Activated T-cell treated with anti-CD3 and anti-CD28 coated beads, Interleukin-2, amount 50 U/mL, for 72 hours (primary cell): ENCODE results near the gene CGB2. TPM values are rescaled to one million over a fixed set of nuclear protein-coding genes. Genes with fewer than 3 reads are reported as not detected.
"Not testable (repeated sequence)": the region's sequence is repeated elsewhere in the genome, so short reads cannot be mapped to it uniquely, and the experiment has no call there.

Experiments
- ATAC-seq, 2 donors: fragments of 150-1000 bp; cut with Tn5 transposase; replicated peaks in 1 of 2; 2 replicates each; pipeline ENCODE4 v1.10.0; 2021; ENCODE audit warnings: moderate library complexity in 2 of 2, mild to moderate bottlenecking in 1 of 2
- DNase-seq, 2 donors: peaks; one replicate each; pipeline ENCODE4 v3.0.0; 2021 to 2022; ENCODE audit warnings: mixed read lengths in 1 of 2
- H3K27ac Mint-ChIP-seq: one replicate; pipeline ENCODE4 v1.8.0; 2022; ENCODE audit warnings: mild to moderate bottlenecking, moderate library complexity, mixed read lengths
- H3K27me3 Mint-ChIP-seq: one replicate; pipeline ENCODE4 v1.8.0; 2022; ENCODE audit warnings: low read depth, mixed read lengths
- H3K36me3 Mint-ChIP-seq, 2 donors: one replicate each; pipeline ENCODE4 v1.8.0; 2022; ENCODE audit warnings: mixed read lengths in 2 of 2, mild to moderate bottlenecking in 1 of 2; ENCODE audit not compliant: insufficient read depth in 2 of 2
- H3K4me1 Mint-ChIP-seq: one replicate; pipeline ENCODE4 v1.8.0; 2022; ENCODE audit warnings: low read depth, mixed read lengths
- H3K4me3 Mint-ChIP-seq, 2 donors: one replicate each; pipeline ENCODE4 v1.8.0; 2022; ENCODE audit warnings: mild to moderate bottlenecking in 2 of 2, mixed read lengths in 2 of 2, moderate library complexity in 2 of 2
- H3K9me3 Mint-ChIP-seq, 2 donors: one replicate each; pipeline ENCODE4 v1.8.0; 2022; ENCODE audit warnings: mixed read lengths in 2 of 2
- total RNA-seq, 2 donors: library from RNA; stranded (reverse); gene quantifications; one replicate each; pipeline ENCODE4 v1.2.3, GENCODE V29; 2022

Gene CGB2
- total RNA-seq, 2 donors from 2014 or later = 1.4 TPM; not detected in 1

- peaks cover 82% of the 10 kb centered on the region for H3K27me3 Mint-ChIP-seq
- ATAC-seq (no peak), DNase-seq (no peak)
- H3K36me3 Mint-ChIP-seq = peaks cover 2 to 5% of the 10 kb centered on the region in 2 donors
- peaks cover 0 to 4% of the 10 kb centered on the region in 2 donors for H3K9me3 Mint-ChIP-seq
- peaks cover 10% of the 10 kb centered on the region for H3K4me1 Mint-ChIP-seq
- H3K4me3 Mint-ChIP-seq = peak overlapping the region in 1 of 2 donors; percentile 44
- no peak overlapping the region for H3K27ac Mint-ChIP-seq
These were observed 38.7 kb downstream of the CGB2 start for GRCh38 chr19:49070416-49070815.

- H3K27me3 Mint-ChIP-seq = peaks cover 73% of the 10 kb centered on the region
- peaks cover 10% of the 10 kb centered on the region for H3K4me1 Mint-ChIP-seq
- H3K9me3 Mint-ChIP-seq = peaks cover 0 to 4% of the 10 kb centered on the region in 2 donors
- no peak overlapping the region for H3K27ac Mint-ChIP-seq
- peaks cover 2 to 5% of the 10 kb centered on the region in 2 donors for H3K36me3 Mint-ChIP-seq
- peak overlapping the region in 1 of 2 donors; percentile 61 for H3K4me3 Mint-ChIP-seq
- ATAC-seq (peak in 1 of 2 donors; percentile 52), DNase-seq (peak in 1 of 2 donors; percentile 42)
These were observed 40.3 kb downstream of the CGB2 start for GRCh38 chr19:49071860-49072547.

GRCh38 chr19:49073514-49074378 lies 42.1 kb downstream of the CGB2 start:
- Mint-ChIP-seq H3K27me3 (peaks cover 55% of the 10 kb centered on the region), H3K4me1 (peaks cover 10% of the 10 kb centered on the region), H3K4me3 (peak overlapping the region; percentile 70 to 74), H3K27ac (no peak overlapping the region), H3K9me3 (peaks cover 0 to 4% of the 10 kb centered on the region in 2 donors), H3K36me3 (peaks cover 2 to 5% of the 10 kb centered on the region in 2 donors)
- DNase-seq (peak in 1 of 2 donors; percentile 28), ATAC-seq (no peak)

- H3K27me3 Mint-ChIP-seq = peaks cover 44% of the 10 kb centered on the region
- H3K27ac Mint-ChIP-seq, H3K36me3 Mint-ChIP-seq, ATAC-seq, H3K4me3 Mint-ChIP-seq, H3K9me3 Mint-ChIP-seq, H3K4me1 Mint-ChIP-seq: not testable (repeated sequence)
- DNase-seq = peak in 1 of 2 donors; percentile 44
These were observed 43.2 kb downstream of the CGB2 start for GRCh38 chr19:49074869-49075268.

- Mint-ChIP-seq H3K4me1 (peaks cover 6% of the 10 kb centered on the region), H3K27ac (no peak overlapping the region)
These were observed 48.7 kb downstream of the CGB2 start for GRCh38 chr19:49080392-49080791.

GRCh38 chr19:49081273-49081672 lies 49.6 kb downstream of the CGB2 start:
- Mint-ChIP-seq H3K27ac (no peak overlapping the region), H3K36me3 (peaks cover 4 to 5% of the 10 kb centered on the region in 2 donors), H3K27me3 (peaks cover 7% of the 10 kb centered on the region), H3K9me3 (no peaks in the 10 kb centered on the region), H3K4me3 (no peak overlapping the region), H3K4me1 (peaks cover 12% of the 10 kb centered on the region)
- DNase-seq = no peak
- no peak for ATAC-seq

More at GRCh38 chr19:49080392-49080791, 48.7 kb downstream of the CGB2 start:
- no peaks in the 10 kb centered on the region for H3K36me3 Mint-ChIP-seq
- H3K9me3 Mint-ChIP-seq = no peaks in the 10 kb centered on the region
- DNase-seq = no peak
- ATAC-seq = no peak
- no peak overlapping the region for H3K4me3 Mint-ChIP-seq
- peaks cover 14% of the 10 kb centered on the region for H3K27me3 Mint-ChIP-seq

Other genes starting within 250 kb of the CGB2 start
- 10 to 100 TPM; 42.1 to 49.5 TPM for gene BCAT2, start 220.9 kb upstream of the CGB2 start, total RNA-seq
- gene HSD17B14, start 195.4 kb upstream of the CGB2 start, total RNA-seq = 1 to 10 TPM; 2.0 to 3.2 TPM
- gene PLEKHA4, start 163.3 kb upstream of the CGB2 start, total RNA-seq = 10 to 100 TPM; 16.2 to 24.5 TPM
- gene PPP1R15A, start 159.5 kb upstream of the CGB2 start, total RNA-seq = 100 to 1,000 TPM; 130 to 153 TPM
- gene TULP2, start 133.1 kb upstream of the CGB2 start, total RNA-seq = 1 to 10 TPM in 1 of 2 donors, under 1 TPM in 1; 0.79 to 3.3 TPM
- 100 to 1,000 TPM; 168 to 183 TPM for gene NUCB1, start 131.6 kb upstream of the CGB2 start, total RNA-seq
- gene DHDH, start 98.2 kb upstream of the CGB2 start, total RNA-seq = 1 to 10 TPM; 3.2 to 3.6 TPM
- gene BAX, start 77.0 kb upstream of the CGB2 start, total RNA-seq = 100 to 1,000 TPM; 318 to 448 TPM
- 100 to 1,000 TPM; 681 to 811 TPM for gene FTL, start 66.6 kb upstream of the CGB2 start, total RNA-seq
- 10 to 100 TPM; 25.9 to 29.4 TPM for gene GYS1, start 38.6 kb upstream of the CGB2 start, total RNA-seq
- gene RUVBL2, start 38.0 kb upstream of the CGB2 start, total RNA-seq = 10 to 100 TPM; 83.4 to 92.5 TPM
- not detected for gene LHB, start 14.8 kb upstream of the CGB2 start, total RNA-seq
- not detected for gene CGB3, start 7.6 kb upstream of the CGB2 start, total RNA-seq
- gene CGB1, start 5.0 kb downstream of the CGB2 start, total RNA-seq = not detected
- gene CGB5, start 12.0 kb downstream of the CGB2 start, total RNA-seq = not detected
- gene CGB8, start 17.2 kb downstream of the CGB2 start, total RNA-seq = not detected
- gene CGB7, start 25.9 kb downstream of the CGB2 start, total RNA-seq = not detected
- gene NTF4, start 32.9 kb downstream of the CGB2 start, total RNA-seq = not detected
- gene KCNA7, start 40.8 kb downstream of the CGB2 start, total RNA-seq = not detected
- gene SNRNP70, start 53.6 kb downstream of the CGB2 start, total RNA-seq = 100 to 1,000 TPM; 165 to 175 TPM
- 1 to 10 TPM; 5.1 to 7.7 TPM for gene LIN7B, start 82.5 kb downstream of the CGB2 start, total RNA-seq
- gene C19orf73, start 87.3 kb downstream of the CGB2 start, total RNA-seq = 1 to 10 TPM; 2.2 to 2.9 TPM
- gene PPFIA3, start 87.7 kb downstream of the CGB2 start, total RNA-seq = 1 to 10 TPM; 6.2 to 9.0 TPM
- not detected for gene HRC, start 123.5 kb downstream of the CGB2 start, total RNA-seq
- gene TRPM4, start 125.9 kb downstream of the CGB2 start, total RNA-seq = 1 to 10 TPM in 1 of 2 donors, under 1 TPM in 1; 0.96 to 1.5 TPM